Activated CD4-positive, CD25-positive, alpha-beta regulatory T cell treated with anti-CD3 and anti-CD28 coated beads, Interleukin-2, amount 50 U/mL, for 24 hours (primary cell): ENCODE measurements around the gene BMAL1.

Experiments
- ATAC-seq, 2 donors: fragments of 150-1000 bp; cut with Tn5 transposase; one replicate each; pipeline ENCODE4 v1.10.0; 2021; ENCODE audit warnings: mild to moderate bottlenecking in 1 of 2, moderate library complexity in 1 of 2

The BMAL1 gene

GRCh38 chr11:13262096-13262495 is 15.5 kb upstream of the BMAL1 start:
- no peak for ATAC-seq

- ATAC-seq = no peak
These were observed 8.8 kb upstream of the BMAL1 start for GRCh38 chr11:13268791-13269190.

GRCh38 chr11:13269775-13270174 is 7.8 kb upstream of the BMAL1 start:
- ATAC-seq = no peak

GRCh38 chr11:13271060-13271693 is 6.4 kb upstream of the BMAL1 start:
- ATAC-seq = no peak

GRCh38 chr11:13276454-13276831 is 1.1 kb upstream of the BMAL1 start:
- ATAC-seq = no peak

GRCh38 chr11:13276832-13277767 is 490 bp upstream of the BMAL1 start:
- ATAC-seq = peak; percentile 91 to 92

- ATAC-seq = no peak
These were observed 1.3 kb downstream of the BMAL1 start for GRCh38 chr11:13278609-13279486.

GRCh38 chr11:13279487-13279834 is 1.9 kb downstream of the BMAL1 start:
- ATAC-seq = no peak

GRCh38 chr11:13280092-13280722 is 2.6 kb downstream of the BMAL1 start:
- no peak for ATAC-seq

- no peak for ATAC-seq
These were observed 3.2 kb downstream of the BMAL1 start for GRCh38 chr11:13280777-13281176.

- no peak for ATAC-seq
These were observed 6.0 kb downstream of the BMAL1 start for GRCh38 chr11:13283636-13284035.

GRCh38 chr11:13284776-13285588 is 7.4 kb downstream of the BMAL1 start:
- ATAC-seq = peak; percentile 31 to 49

GRCh38 chr11:13286279-13286821 is 8.8 kb downstream of the BMAL1 start:
- ATAC-seq = no peak

- peak; percentile 75 to 84 for ATAC-seq
These were observed 9.4 kb downstream of the BMAL1 start for GRCh38 chr11:13287036-13287435.

- no peak for ATAC-seq
These were observed 10.1 kb downstream of the BMAL1 start for GRCh38 chr11:13287681-13288080.

GRCh38 chr11:13288375-13289029 is 10.9 kb downstream of the BMAL1 start:
- peak; percentile 48 to 51 for ATAC-seq

- no peak for ATAC-seq
These were observed 11.5 kb downstream of the BMAL1 start for GRCh38 chr11:13289081-13289480.

GRCh38 chr11:13290221-13290980 is 12.8 kb downstream of the BMAL1 start:
- ATAC-seq = no peak

- no peak for ATAC-seq
These were observed 13.8 kb downstream of the BMAL1 start for GRCh38 chr11:13291361-13291760.

GRCh38 chr11:13291800-13292199 is 14.2 kb downstream of the BMAL1 start:
- no peak for ATAC-seq
